Activated CD4-positive, alpha-beta T cell treated with anti-CD3 and anti-CD28 coated beads, Interleukin-2, amount 50 U/mL, for 48 hours (primary cell): ENCODE measurements around the gene SH2D5.
"Not testable (repeated sequence)": the region's sequence is repeated elsewhere in the genome, so short reads cannot be mapped to it uniquely, and the experiment has no call there.

ENCODE experiments used
- DNase-seq, 2 experiments: peaks; one replicate each; pipeline ENCODE4 v3.0.0-alpha.2; 2020

SH2D5 gene

GRCh38 chr1:20689645-20690056 is 42.9 kb downstream of the SH2D5 start:
- DNase-seq = no peak

GRCh38 chr1:20686883-20687725 is 45.4 kb downstream of the SH2D5 start:
- no peak for DNase-seq

GRCh38 chr1:20685741-20686140 is 46.8 kb downstream of the SH2D5 start:
- DNase-seq = no peak

- DNase-seq = no peak
These were observed 47.3 kb downstream of the SH2D5 start for GRCh38 chr1:20685099-20685662.

- no peak for DNase-seq
These were observed 47.9 kb downstream of the SH2D5 start for GRCh38 chr1:20684651-20685050.

- DNase-seq = no peak
These were observed 48.4 kb downstream of the SH2D5 start for GRCh38 chr1:20684050-20684620.

- no peak for DNase-seq
These were observed 48.9 kb downstream of the SH2D5 start for GRCh38 chr1:20683614-20684013.

GRCh38 chr1:20682571-20683236 is 49.8 kb downstream of the SH2D5 start:
- DNase-seq = no peak

GRCh38 chr1:20681999-20682398 is 50.5 kb downstream of the SH2D5 start:
- DNase-seq = no peak

- no peak for DNase-seq
These were observed 52.2 kb downstream of the SH2D5 start for GRCh38 chr1:20680269-20680668.

GRCh38 chr1:20678599-20678998 is 53.9 kb downstream of the SH2D5 start:
- no peak for DNase-seq

GRCh38 chr1:20673626-20674025 is 58.9 kb downstream of the SH2D5 start:
- DNase-seq = not testable (repeated sequence)

- DNase-seq = no peak
These were observed 60.3 kb downstream of the SH2D5 start for GRCh38 chr1:20672265-20672632.

- DNase-seq = no peak
These were observed 61.6 kb downstream of the SH2D5 start for GRCh38 chr1:20670936-20671335.
